NCI-H2227 treated with DMSO at 0.1 percent for 48 hours (cell line): Measurements from ENCODE around the gene FAM227B.

Experiments
- DNase-seq: peaks from one replicate; lab custom pipeline; 2025; lab: John Stamatoyannopoulos, UW

FAM227B gene

GRCh38 chr15:49293941-49294340 lies 326.7 kb downstream of the FAM227B start:
- no peak for DNase-seq

DNA sequence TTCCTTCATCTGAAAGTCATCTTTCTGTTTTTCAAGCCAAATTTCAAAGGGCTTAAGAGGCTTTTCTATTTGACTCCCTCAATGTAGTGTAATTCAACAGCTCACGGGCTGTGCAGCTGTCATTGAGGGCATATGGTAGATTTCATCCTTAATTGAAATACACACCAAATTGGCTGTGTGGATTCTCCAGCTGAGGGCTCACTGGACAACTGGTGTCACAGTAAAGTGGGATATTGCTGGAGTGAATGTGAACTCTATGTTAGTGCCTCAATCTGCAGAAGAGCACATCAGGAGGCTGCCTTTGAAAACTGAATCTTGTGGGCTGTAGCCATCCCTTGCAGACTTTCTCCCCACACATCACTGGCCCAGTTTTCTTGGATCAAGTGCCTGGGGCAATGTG lies 330.4 kb downstream of the FAM227B start:
- no peak for DNase-seq

DNA sequence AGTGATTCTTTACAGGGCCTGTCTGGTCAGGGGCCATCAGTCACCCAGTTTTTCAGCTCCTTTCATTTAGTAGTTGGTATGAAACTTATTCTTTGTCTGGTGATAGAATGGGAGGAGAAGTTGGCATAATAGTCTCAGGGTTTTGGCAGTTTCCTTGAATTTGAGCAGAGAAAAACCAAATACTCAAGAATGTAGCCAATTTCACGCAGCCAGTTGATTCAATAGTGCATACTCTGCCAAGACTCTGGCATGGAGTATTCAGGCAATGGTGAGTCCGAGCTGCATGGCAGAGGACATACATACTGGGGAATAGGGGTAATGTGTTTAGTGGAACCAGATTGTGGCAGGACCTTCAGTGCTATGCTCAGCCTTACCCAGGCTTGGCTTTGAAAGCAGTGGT lies 332.2 kb downstream of the FAM227B start:
- DNase-seq: no peak

DNA sequence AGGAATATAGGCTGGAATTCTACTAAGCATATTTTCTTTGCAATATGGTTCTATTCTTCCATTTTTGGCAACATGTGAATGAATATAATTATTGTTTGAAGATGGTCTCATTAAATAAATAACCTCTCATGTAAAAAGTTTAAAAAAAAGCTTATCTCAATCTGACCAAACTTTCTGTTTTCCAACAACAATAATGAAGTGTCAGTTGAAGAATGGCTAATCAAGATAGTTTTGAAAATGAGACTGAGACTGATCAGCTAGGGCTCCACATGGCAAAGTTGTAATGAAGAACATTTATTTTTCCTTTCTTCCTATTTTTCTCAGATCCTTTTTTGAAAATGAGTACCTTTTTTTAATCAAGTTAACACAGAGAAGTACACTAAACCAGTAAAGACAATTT lies 333.1 kb downstream of the FAM227B start:
- no peak for DNase-seq

DNA sequence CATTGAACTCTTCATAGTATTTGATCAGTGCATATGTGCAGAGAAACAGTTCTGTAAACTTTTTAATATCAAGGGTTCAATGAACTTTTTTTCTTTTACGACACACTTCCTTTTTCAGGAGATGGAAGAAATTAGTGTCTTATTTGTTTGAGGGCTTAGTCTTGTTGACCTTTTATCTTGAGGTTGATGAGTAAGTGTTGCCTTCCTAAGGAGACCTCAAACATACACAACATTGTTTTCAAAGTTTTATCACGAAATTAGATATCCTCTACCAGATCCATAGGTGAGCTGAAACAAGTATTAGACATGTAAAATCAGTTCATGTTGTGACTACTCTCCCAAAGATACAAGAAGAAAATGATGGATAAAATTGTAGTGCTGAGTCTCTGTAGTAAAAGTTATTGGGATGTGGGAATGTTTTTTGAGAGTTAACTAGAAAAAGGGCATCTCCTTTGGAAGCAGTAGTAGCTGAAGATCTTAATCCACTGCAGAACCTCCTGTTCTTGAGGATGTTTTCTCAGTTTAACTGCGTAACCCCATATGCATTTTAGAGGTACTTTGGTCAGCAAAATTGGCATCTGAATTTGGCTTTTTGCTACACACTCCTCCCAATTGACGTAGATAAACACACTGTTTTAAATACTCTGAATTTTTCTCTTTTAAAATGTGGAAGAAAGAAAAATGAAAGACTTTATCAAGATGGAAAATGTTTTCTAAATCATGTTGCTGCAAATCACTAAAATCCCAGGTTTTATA lies 333.8 kb downstream of the FAM227B start:
- no peak for DNase-seq

DNA sequence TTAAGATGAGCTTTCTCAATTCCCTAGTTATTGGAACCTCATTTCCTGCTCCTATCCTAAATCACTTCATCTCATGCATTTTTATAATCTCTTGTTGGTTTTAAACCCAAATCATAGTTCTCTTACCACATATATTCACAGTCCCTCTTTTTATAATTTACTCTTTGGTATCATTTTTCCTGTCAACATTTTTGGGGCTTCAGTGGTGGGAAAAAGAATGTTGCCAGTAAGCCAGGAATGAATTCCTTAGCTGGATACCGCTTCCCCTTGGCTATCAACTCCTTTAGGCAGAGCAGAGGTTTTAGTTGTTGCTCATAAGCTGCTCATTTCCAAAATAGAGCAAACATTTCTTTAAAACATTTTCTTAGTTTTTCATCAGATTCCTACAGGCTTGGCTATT lies 338.3 kb downstream of the FAM227B start:
- DNase-seq: no peak

DNA sequence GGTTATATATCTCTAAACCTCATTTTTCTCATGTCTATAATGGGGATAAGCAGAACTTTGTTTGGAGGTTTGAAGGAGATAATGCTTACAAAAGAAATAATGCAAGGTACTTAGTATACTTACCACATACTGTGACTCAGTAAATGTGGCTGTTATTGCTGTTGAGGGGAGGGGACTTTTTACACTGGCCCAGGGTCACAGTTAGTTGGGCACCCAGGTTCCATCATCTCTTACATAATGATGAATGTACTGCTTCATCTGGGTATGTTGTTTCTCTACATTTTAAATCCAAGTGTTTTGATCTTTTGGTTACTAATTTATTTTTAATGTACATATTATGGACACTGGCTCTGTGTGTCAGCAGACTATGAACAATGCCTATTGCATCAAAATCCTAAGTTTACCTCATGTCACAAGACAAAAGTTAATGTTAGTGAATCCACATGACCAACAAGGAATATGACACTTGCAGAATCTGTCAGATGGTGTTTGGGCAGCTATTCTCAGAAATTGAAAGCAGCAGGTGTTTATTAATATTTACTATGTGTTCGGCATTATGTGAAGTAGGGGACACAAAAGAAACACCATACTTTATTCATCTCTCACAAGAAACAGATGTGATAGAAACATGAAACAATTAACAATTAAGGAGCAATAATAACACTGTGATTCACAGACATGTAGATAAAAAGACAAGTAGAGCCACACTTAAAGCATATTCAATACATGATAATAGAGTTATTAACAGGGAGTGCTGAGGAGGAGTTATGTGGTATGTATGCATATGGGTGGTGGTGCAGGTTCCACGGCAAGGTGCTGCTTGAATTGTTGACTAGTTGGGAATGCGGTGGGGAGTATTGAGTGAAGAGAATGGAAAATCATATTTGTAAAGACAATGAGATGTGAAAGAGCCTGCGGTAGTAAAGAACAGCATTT lies 340.8 kb downstream of the FAM227B start:
- no peak for DNase-seq

GRCh38 chr15:49278751-49279150 lies 341.9 kb downstream of the FAM227B start:
- no peak for DNase-seq
